H1 (cell line): ENCODE results near the gene CDX2. TPM values are rescaled to one million over a fixed set of nuclear protein-coding genes. Genes with fewer than 3 reads are reported as not detected.

Source experiments
- BCL11A ChIP-seq, 2 experiments: IDR thresholded peaks; one replicate each; pipeline ENCODE4 v1.6.1; 2011; ENCODE audit warnings: low read depth in 2 of 2, low read length in 2 of 2, mild to moderate bottlenecking in 2 of 2
- CHD1 ChIP-seq: IDR thresholded peaks from 2 replicates; pipeline ENCODE4 v1.6.1; 2012; ENCODE audit warnings: low read depth, low read length, improper control_type of control experiment
- KDM1A ChIP-seq: fragments of 200-600, 300-600 bp; sonication (generic); IDR thresholded peaks from 2 replicates; pipeline ENCODE4 v1.7.1; 2016; ENCODE audit warnings: mild to moderate bottlenecking, low read length, borderline replicate concordance
- NRF1 ChIP-seq: IDR thresholded peaks from 2 replicates; pipeline ENCODE4 v1.6.1; 2011; ENCODE audit warnings: mild to moderate bottlenecking, low read depth, low read length, improper control_type of control experiment
- PHF8 ChIP-seq: fragments of 200-600 bp; sonication (generic); conservative IDR thresholded peaks from 2 replicates; pipeline ENCODE4 v1.7.1; 2012; ENCODE audit warnings: low read depth, mild to moderate bottlenecking, inconsistent platforms, low read length, moderate library complexity
- RBBP5 ChIP-seq: IDR thresholded peaks from 2 replicates; pipeline ENCODE4 v1.7.1; 2012; ENCODE audit warnings: low read depth, mild to moderate bottlenecking, inconsistent platforms, low read length, moderate library complexity, borderline replicate concordance
- SP2 ChIP-seq: IDR thresholded peaks from 2 replicates; pipeline ENCODE4 v1.6.1; 2012; ENCODE audit warnings: mild to moderate bottlenecking, low read length, inconsistent platforms
- polyA plus RNA-seq, 7 experiments: library from polyadenylated mRNA; depleted of rRNA in 3 of 7; stranded (reverse) in 5 of 7; unstranded in 2 of 7; fragments of >200 nt in 5 of 7; fragments of 200-250 nt in 2 of 7; gene quantifications; 1 replicate in 5 of 7; 2 replicates in 1 of 7; 4 replicates in 1 of 7; pipeline versions ENCODE4 v1.2.1 to v1.2.3, GENCODE V29; 2011 to 2013; ENCODE audit warnings: missing spikeins in 2 of 7, mixed read lengths in 2 of 7
- total RNA-seq: library from RNA; stranded (reverse); fragmentation: NEBNext Ultra II Directional; extraction: Animal tissue kit (Norgen Biotek cat#: 25700); gene quantifications from 2 replicates; pipeline ENCODE4 v1.2.1, GENCODE V29; 2021
- TF ChIP-seq, protein P1 (sequence below): IDR thresholded peaks from 2 replicates; pipeline ENCODE4 v1.6.1; 2011; ENCODE audit warnings: low read length, improper control_type of control experiment

CDX2 gene
- total and polyA plus RNA-seq, 2 of the 8 experiments (the other 6 are each of a cell fraction or from before 2014, with no cell fraction given) = 0.09 TPM; not detected in 1

GRCh38 chr13:27962128-27962841, 6.8 kb downstream of the CDX2 start (continued):
- TF ChIP-seq NRF1 = no peak
- TF ChIP-seq KDM1A = no peak
- TF ChIP-seq RBBP5 = no peak
- TF ChIP-seq PHF8 = no peak
- TF ChIP-seq, protein P1, sequence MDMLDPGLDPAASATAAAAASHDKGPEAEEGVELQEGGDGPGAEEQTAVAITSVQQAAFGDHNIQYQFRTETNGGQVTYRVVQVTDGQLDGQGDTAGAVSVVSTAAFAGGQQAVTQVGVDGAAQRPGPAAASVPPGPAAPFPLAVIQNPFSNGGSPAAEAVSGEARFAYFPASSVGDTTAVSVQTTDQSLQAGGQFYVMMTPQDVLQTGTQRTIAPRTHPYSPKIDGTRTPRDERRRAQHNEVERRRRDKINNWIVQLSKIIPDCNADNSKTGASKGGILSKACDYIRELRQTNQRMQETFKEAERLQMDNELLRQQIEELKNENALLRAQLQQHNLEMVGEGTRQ = no peak
- TF ChIP-seq SP2 = no peak
- TF ChIP-seq CHD1 = no peak
- no peak for TF ChIP-seq BCL11A (IDR thresholded peaks at IDR 0.05; ENCODE audit: low read depth in 2 of 2, low read length in 2 of 2)
